HG02870 (cell line): ENCODE measurements around the gene ECM1.
A peak's percentile ranks its signal among the peaks of the same experiment; 100 is the strongest.

Source experiments
- ATAC-seq: cut with Tn5 transposase; IDR thresholded peaks from one replicate; pipeline ENCODE4 v1.9.1; 2021; ENCODE audit warnings: mild to moderate bottlenecking, moderate library complexity; ENCODE audit not compliant: unreplicated experiment

ECM1 gene

DNA sequence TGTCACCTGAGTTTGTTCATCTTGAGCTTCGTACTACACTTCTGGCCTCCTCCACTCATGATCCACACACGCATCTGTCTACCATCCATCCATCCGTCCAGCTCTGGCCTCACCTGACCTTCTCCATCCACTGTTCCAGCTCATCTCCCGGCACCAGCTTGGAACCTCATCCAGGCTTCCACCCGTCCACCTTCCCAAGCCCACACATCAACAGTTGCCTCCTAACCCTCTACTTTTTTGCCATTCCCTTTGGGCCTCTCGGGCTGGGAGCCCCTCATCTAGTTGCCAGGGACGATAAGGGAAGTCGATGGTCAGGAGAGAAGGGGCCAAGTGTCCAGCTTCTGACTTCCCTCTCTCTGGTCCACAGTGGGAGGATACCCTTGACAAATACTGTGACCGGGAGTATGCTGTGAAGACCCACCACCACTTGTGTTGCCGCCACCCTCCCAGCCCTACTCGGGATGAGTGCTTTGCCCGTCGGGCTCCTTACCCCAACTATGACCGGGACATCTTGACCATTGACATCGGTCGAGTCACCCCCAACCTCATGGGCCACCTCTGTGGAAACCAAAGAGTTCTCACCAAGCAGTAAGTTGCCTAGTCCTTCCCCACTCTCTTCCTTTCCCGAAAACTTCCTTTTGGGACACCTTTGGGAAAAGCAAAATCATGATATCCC, 4.2 kb downstream of the ECM1 start:
- no peak for ATAC-seq

DNA sequence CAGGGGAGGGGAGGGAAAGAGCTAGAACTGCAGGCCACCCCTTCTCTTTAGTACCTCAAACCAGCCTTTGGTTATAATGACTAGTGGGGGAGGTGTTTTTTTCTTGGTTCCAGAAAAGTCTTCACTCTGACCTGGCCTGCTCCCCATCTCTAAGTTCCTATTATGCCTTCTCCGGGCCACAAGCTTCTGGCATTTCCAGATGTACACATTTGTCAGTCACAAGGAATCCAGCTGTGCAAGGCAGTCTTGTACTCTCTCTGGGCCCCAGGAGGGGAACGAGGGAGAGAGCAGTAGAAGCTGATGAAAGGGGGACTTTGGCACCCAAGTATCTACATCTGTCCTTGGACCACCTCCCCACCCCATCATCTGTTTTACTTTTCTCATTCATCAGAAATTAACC, 4.9 kb downstream of the ECM1 start:
- no peak for ATAC-seq

- ATAC-seq: no peak
Observed at GRCh38 chr1:150513351-150513791, 5.5 kb downstream of the ECM1 start.

- ATAC-seq: no peak
Observed at GRCh38 chr1:150514260-150514659, 6.4 kb downstream of the ECM1 start.

DNA sequence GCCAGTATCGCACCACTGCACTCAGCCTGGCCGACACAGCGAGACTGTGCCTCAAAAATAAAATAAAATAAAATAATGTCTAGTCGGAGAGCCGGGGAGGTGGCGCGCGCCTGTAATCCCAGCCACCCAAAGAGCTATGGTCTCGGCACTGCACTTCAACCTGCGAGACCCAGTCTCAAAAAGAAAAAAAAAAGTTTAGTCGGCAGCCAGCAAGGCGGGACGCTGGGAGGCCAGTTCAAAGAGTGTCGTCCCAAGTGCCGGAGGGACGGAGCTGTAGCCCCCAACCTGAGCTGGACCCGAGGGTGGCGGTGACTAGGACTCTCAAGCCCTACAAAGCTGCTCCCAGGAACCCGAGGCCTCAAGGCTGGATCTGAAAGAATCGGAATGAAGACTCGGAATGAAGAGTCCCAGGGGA, 7.0 kb downstream of the ECM1 start:
- ATAC-seq: no peak

DNA sequence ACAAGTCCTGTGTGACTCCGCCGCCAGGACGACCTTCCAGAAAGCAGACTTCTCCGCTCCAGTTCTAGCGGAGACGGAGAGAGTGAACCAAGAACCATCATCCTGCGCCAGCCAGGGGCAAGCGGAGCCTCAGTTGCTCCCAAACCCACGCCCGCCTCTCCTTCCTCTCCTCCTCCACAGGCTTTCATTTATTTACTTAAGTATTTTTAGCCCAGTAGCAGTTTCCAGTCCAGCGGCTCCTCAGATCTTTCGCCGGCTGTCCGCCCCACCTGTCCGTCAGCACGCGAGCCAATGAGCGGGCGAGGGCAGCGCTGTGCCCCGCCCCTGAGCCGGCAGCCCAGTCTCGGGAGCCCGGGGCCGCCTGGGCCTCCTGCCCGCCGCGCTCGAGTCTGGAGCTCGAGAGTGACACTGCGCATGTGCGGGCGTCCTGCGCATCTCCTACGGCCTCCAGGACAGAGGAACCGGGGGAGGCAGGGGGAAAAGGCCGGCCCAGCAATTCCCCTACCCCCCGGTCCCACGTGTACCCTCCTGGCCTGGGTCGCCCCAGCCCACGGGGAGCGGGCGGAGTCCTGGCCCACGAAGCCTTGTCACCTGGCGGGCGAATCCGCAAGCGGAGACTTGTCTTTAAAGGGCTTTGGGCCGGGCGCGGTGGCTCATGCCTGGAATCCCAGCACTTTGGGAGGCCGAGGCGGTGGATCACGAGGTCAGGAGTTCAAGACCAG, 7.6 kb downstream of the ECM1 start, which contains the start of gene FALEC:
Gene FALEC, plus strand, starts transcription at position 425 of the 722 bp plus-strand sequence.
- peak; percentile 94 for ATAC-seq

GRCh38 chr1:150516050-150516591, 8.2 kb downstream of the ECM1 start:
- ATAC-seq: no peak

DNA sequence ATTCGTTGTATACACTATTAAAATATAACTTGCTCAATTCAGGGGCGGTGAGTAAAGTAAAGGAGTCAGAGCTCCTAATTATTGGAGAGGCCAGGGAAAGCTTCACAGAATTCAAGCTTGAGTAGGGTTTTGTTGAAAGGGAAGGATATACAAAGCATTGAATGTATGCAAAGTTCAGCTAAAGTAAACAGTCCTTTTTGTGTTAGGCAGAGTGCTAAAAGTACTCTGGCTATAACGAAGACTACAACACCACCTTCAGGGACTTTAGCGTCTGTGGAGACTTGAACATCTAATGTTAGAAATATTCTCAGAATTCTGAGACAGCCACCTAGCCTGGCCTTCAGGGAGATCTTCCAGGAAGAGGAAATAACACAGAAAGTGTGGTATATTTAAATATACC, 8.7 kb downstream of the ECM1 start:
- ATAC-seq: no peak

GRCh38 chr1:150521196-150521968, 13.5 kb downstream of the ECM1 start:
- ATAC-seq: no peak

- ATAC-seq: no peak
Observed at GRCh38 chr1:150525348-150525747, 17.4 kb downstream of the ECM1 start.

GRCh38 chr1:150528196-150528595, 20.3 kb downstream of the ECM1 start:
- no peak for ATAC-seq

DNA sequence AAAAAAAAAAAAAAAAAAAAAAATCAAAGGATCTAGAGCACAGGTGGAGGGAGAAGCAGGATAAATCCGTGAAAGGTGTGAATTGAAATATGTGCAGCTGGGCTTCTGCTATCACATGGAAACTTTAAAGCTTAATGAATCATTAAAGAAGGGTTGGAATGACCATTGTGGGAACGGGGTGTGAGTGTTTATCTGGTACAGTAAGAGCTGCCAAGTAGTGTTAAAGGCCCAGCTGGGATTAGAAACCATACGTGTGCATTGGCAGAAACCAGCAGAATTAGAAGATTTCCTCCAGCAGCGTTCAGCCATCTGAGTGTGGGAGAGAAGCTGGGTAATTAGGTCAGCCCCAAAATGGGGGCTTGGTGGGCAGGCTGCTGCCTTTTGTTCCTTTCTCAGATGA, 21.1 kb downstream of the ECM1 start:
- no peak for ATAC-seq

- ATAC-seq: no peak
Observed at GRCh38 chr1:150530491-150531159, 22.7 kb downstream of the ECM1 start.

GRCh38 chr1:150532860-150533259, 25.0 kb downstream of the ECM1 start:
- ATAC-seq: no peak

- no peak for ATAC-seq
Observed at GRCh38 chr1:150534002-150534401, 26.1 kb downstream of the ECM1 start.

DNA sequence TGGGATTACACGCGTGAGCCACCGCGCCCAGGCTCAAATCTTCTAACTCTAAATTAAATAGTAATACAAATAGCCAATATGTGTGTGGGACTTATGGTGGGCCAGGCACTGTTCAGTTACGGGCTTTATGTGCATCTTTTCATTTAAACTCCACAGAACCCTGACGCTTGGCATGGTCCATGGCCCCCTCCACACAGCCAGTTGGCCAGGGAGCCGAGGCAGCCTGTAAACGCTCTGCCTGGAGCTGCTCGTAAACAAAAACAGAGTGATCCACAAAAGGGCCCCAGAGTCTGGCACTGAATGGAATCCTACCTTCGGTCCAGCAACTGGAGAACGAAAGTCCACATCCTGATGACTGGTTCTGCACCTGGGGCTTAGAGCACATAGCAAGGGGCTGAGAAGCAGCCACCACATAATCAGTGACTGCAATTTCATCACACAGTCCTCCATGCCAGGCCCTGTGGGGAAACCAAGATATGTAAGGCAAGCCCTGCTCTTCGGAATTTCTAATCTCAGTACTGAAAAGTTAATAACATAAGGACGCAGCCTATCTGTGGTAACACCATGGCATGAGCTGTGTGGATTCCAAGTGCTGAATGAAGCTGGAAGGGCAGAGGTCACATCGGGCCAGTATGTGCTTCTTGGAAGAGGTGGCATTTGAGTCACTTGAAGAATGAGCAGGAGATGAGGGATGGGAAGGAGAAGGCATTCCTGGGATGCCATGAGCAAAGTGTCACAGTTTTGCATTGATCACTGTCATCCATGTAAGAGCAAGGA, 27.8 kb downstream of the ECM1 start:
- no peak for ATAC-seq

DNA sequence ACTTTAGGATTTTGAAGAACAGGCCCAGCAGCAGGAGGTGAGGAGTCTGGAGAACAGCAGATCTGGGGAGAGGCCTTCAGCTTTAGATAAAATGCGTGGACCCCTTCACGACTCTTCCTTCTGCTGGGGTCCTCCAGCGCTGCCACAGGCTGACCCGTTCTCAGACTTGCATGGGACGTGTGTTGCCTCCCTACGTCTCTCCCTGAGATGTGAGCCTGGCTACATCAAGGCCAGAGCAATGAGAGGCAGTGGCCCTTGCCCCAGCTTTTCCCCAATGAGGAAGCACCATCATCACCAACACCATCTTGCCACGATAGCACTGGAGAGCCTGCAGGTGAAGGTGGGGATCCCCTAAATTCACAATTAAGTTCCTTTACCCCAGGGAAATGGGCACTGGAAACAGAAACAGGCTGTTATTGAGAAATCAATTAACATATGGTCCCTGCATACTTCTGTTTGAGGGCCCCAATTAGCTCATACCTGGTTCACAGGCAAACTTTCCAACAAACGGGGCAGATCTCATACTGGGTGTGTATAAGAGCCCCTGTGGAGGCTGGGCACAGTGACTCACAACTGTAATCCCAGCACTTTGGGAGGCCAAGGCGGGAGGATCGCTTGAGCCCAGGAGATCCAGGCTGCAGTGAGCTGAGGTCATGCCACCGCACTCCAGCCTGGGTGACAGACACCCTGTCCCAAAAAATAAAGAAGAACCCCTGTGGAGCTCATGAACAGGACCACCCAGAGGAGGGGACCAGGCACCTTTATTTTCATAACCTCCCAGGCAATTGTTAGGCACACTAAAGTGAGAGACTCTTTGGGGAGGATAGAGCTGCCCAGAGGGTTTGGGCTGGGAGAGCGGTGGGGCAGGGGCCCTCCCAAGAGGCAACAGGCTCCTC, 29.2 kb downstream of the ECM1 start:
- no peak for ATAC-seq

- no peak for ATAC-seq
Observed at GRCh38 chr1:150537732-150538684, 30.1 kb downstream of the ECM1 start.
